H9 (cell line): ENCODE measurements around the gene MYRF. TPM values are rescaled to one million over a fixed set of nuclear protein-coding genes. Genes with fewer than 3 reads are reported as not detected.
A peak's percentile ranks its signal among the peaks of the same experiment; 100 is the strongest.

Experiments used
- DNase-seq: peaks from one replicate; pipeline ENCODE4 v3.0.0-alpha.2; 2017
- H2AFZ ChIP-seq: one replicate; pipeline ENCODE4 v1.6.1; 2013; ENCODE audit warnings: mild to moderate bottlenecking, low read length, control low read depth, moderate library complexity
- H2AK5ac ChIP-seq: 2 replicates; pipeline ENCODE4 v1.6.1; 2013; ENCODE audit warnings: low read length, control low read depth, mixed read lengths; ENCODE audit not compliant: insufficient read length
- H2BK120ac ChIP-seq: one replicate; pipeline ENCODE4 v1.6.1; 2013; ENCODE audit warnings: low read depth, mild to moderate bottlenecking, low read length, control low read depth, inconsistent platforms; ENCODE audit not compliant: poor library complexity, severe bottlenecking
- H2BK12ac ChIP-seq: 2 replicates; pipeline ENCODE4 v1.6.1; 2013; ENCODE audit warnings: low read length, control low read depth, mixed read lengths, low read depth; ENCODE audit not compliant: insufficient read length
- H2BK15ac ChIP-seq: 2 replicates; pipeline ENCODE4 v1.6.1; 2013; ENCODE audit warnings: low read depth, low read length, control low read depth
- H2BK20ac ChIP-seq: one replicate; pipeline ENCODE4 v1.6.1; 2013; ENCODE audit warnings: low read depth, mild to moderate bottlenecking, low read length, control low read depth, inconsistent platforms; ENCODE audit not compliant: poor library complexity, severe bottlenecking
- H2BK5ac ChIP-seq: 2 replicates; pipeline ENCODE4 v1.6.1; 2013; ENCODE audit warnings: low read length, control low read depth, mixed read lengths; ENCODE audit not compliant: insufficient read length
- H3K14ac ChIP-seq: 2 replicates; pipeline ENCODE4 v1.6.1; 2013; ENCODE audit warnings: low read length, control low read depth; ENCODE audit not compliant: insufficient read depth
- H3K18ac ChIP-seq: 2 replicates; pipeline ENCODE4 v1.6.1; 2013; ENCODE audit warnings: low read depth, mild to moderate bottlenecking, mixed read lengths, low read length, control low read depth; ENCODE audit not compliant: insufficient read length
- H3K23ac ChIP-seq: 2 replicates; pipeline ENCODE4 v1.6.1; 2013; ENCODE audit warnings: low read length, control low read depth, mixed read lengths, low read depth; ENCODE audit not compliant: insufficient read length
- H3K23me2 ChIP-seq: 2 replicates; pipeline ENCODE4 v1.6.1; 2013; ENCODE audit warnings: low read depth, mild to moderate bottlenecking, mixed read lengths, low read length, control low read depth; ENCODE audit not compliant: insufficient read length, poor library complexity, severe bottlenecking
- H3K27ac ChIP-seq: 2 replicates; pipeline ENCODE4 v1.5.1; 2013; ENCODE audit warnings: low read length, control low read depth, mixed read lengths, low read depth; ENCODE audit not compliant: insufficient read length
- H3K27me3 ChIP-seq: 2 replicates; pipeline ENCODE4 v1.6.1; 2013; ENCODE audit warnings: low read length, control low read depth, inconsistent platforms; ENCODE audit not compliant: insufficient read depth
- H3K4ac ChIP-seq: 2 replicates; pipeline ENCODE4 v1.6.1; 2013; ENCODE audit warnings: low read depth, mild to moderate bottlenecking, control low read depth, inconsistent platforms, low read length, moderate library complexity
- H3K4me1 ChIP-seq: 2 replicates; pipeline ENCODE4 v1.6.1; 2013; ENCODE audit warnings: low read length, control low read depth, inconsistent platforms; ENCODE audit not compliant: insufficient read depth
- H3K4me2 ChIP-seq: 2 replicates; pipeline ENCODE4 v1.6.1; 2013; ENCODE audit warnings: low read length, control low read depth, mixed read lengths; ENCODE audit not compliant: insufficient read length, insufficient read depth
- H3K56ac ChIP-seq: 2 replicates; pipeline ENCODE4 v1.6.1; 2013; ENCODE audit warnings: low read depth, mild to moderate bottlenecking, mixed read lengths, low read length, control low read depth; ENCODE audit not compliant: insufficient read length
- H3K79me1 ChIP-seq: 2 replicates; pipeline ENCODE4 v1.6.1; 2013; ENCODE audit warnings: low read depth, mild to moderate bottlenecking, moderate library complexity, low read length, control low read depth, inconsistent platforms; ENCODE audit not compliant: insufficient read depth, poor library complexity, severe bottlenecking
- H3K79me2 ChIP-seq: 2 replicates; pipeline ENCODE4 v1.6.1; 2013; ENCODE audit warnings: low read length, control low read depth, inconsistent platforms; ENCODE audit not compliant: insufficient read depth
- H3K9ac ChIP-seq: 2 replicates; pipeline ENCODE4 v1.6.1; 2013; ENCODE audit warnings: low read length, control low read depth, mixed read lengths; ENCODE audit not compliant: insufficient read length; ENCODE audit errors: extremely low read depth
- H3K9me3 ChIP-seq: one replicate; pipeline ENCODE4 v1.6.1; 2013; ENCODE audit warnings: low read depth, low read length, inconsistent platforms; ENCODE audit not compliant: control insufficient read depth
- H3T11ph ChIP-seq: one replicate; pipeline ENCODE4 v1.6.1; 2013; ENCODE audit warnings: mild to moderate bottlenecking, low read length, control low read depth, inconsistent platforms
- H4K20me1 ChIP-seq: one replicate; pipeline ENCODE4 v1.6.1; 2013; ENCODE audit not compliant: control insufficient read depth, insufficient read length, insufficient read depth
- H4K5ac ChIP-seq: 2 replicates; pipeline ENCODE4 v1.6.1; 2013; ENCODE audit warnings: low read depth, mild to moderate bottlenecking, mixed read lengths, low read length, control low read depth; ENCODE audit not compliant: insufficient read length
- H4K8ac ChIP-seq: replicated peaks from 2 replicates; pipeline ENCODE4 v1.6.1; 2013; ENCODE audit warnings: low read length, control low read depth, mixed read lengths, low read depth; ENCODE audit not compliant: insufficient read length
- H4K91ac ChIP-seq: 2 replicates; pipeline ENCODE4 v1.6.1; 2013; ENCODE audit warnings: low read depth, mild to moderate bottlenecking, moderate library complexity, mixed read lengths, low read length, control low read depth; ENCODE audit not compliant: insufficient read length
- H3K27ac Mint-ChIP-seq, 3 experiments: 2 replicates in 2 of 3; 3 replicates in 1 of 3; pipeline ENCODE4 v1.8.0; 2020 to 2021; ENCODE audit warnings: mixed read lengths in 3 of 3, mild to moderate bottlenecking in 1 of 3, moderate library complexity in 1 of 3
- H3K27me3 Mint-ChIP-seq: 2 replicates; pipeline ENCODE4 v1.8.0; 2021; ENCODE audit warnings: low read depth, mild to moderate bottlenecking, moderate library complexity, mixed read lengths
- H3K36me3 Mint-ChIP-seq, 3 experiments: 2 replicates in 2 of 3; 3 replicates in 1 of 3; pipeline ENCODE4 v1.8.0; 2020 to 2021; ENCODE audit warnings: low read depth in 3 of 3, mixed read lengths in 3 of 3; ENCODE audit not compliant: insufficient read depth in 1 of 3
- H3K4me1 Mint-ChIP-seq, 2 experiments: 2 replicates each; pipeline ENCODE4 v1.8.0; 2020; ENCODE audit warnings: mixed read lengths in 2 of 2
- H3K4me3 Mint-ChIP-seq, 2 experiments: 2 replicates in 1 of 2; 3 replicates in 1 of 2; pipeline ENCODE4 v1.8.0; 2020 to 2021; ENCODE audit warnings: mild to moderate bottlenecking in 2 of 2, mixed read lengths in 2 of 2, moderate library complexity in 1 of 2
- H3K9me3 Mint-ChIP-seq, 2 experiments: 2 replicates in 1 of 2; 3 replicates in 1 of 2; pipeline ENCODE4 v1.8.0; 2020; ENCODE audit warnings: mild to moderate bottlenecking in 2 of 2, mixed read lengths in 2 of 2, moderate library complexity in 1 of 2
- CTCF ChIP-seq: fragments of 200-600 bp; sonication (generic); conservative IDR thresholded peaks from 3 replicates; pipeline ENCODE4 v1.8.0; 2021; ENCODE audit warnings: antibody characterized with exemption, mild to moderate bottlenecking
- WGBS: extraction: QIAGEN DNeasy Blood & Tissue Kit; methylation state at CpG from one replicate; pipeline ENCODE4 v1.1.7; 2013; ENCODE audit warnings: missing lambda C conversion rate, low lambda C conversion rate, mixed read lengths; ENCODE audit not compliant: insufficient read length; ENCODE audit errors: extremely low coverage; 5-methylcytosine and 5-hydroxymethylcytosine counted together
- total RNA-seq: library from RNA; stranded (reverse); gene quantifications from 2 replicates; pipeline ENCODE4 v1.2.1, GENCODE V29; 2021

The MYRF gene
- total RNA-seq, 1 experiment from 2014 or later = 13.9 TPM

DNA sequence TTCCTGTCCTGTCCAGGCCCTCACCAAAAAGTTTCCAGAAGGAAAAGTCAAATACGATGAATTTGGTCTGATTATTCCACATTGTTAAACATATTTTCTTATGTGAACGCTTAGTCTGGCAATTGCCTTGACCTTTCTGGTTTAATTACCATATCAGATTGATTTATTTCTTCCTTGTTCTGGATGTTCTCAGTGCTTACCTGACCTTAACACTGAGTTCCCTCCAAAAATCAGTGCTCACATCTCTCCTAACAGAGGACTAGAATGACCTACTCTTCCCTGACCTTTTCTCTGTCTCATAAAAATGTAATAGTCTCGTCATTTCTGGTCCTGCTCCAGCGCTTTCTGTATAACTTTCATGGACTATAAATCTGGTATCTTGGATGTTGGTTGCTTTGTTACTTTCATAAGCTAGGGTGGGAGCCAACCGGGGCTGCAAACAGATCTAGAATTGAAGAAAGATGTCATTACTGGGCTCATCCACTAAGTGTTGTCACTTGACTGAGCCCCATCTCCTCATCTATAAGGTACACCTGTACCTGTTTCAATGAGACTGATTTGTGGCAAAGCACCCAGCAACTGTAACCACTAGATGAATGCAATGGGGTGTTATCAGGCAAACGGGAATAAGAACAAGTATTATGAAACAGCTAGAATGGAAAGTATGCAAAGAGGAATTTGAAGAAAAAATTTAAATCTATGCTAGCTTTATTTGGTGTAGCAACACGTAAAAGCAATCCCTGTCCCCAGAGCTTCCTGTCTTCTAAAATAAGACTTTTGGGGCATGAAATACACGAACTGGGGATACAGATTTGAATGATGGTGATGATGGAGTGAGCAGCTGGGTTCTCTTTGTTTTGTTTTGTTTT is 78.0 kb downstream of the MYRF start:
- Mint-ChIP-seq H3K27ac (peak overlapping the region; percentile 26 to 80 (median 59); a peak in 4 of 7 replicates), H3K4me1 (peaks cover 67 to 68% of the 10 kb centered on the region in 2 experiments), H3K4me3 (peak overlapping the region; percentile 91 to 93), H3K9me3 (no peaks in the 10 kb centered on the region), H3K27me3 (no peaks in the 10 kb centered on the region), H3K36me3 (peaks cover 19 to 33% (median 27%) of the 10 kb centered on the region in 3 experiments; a peak in 6 of 7 replicates)
- no peaks in the 10 kb centered on the region for H3K27me3 ChIP-seq
- no peak overlapping the region for H2BK12ac ChIP-seq
- H4K91ac ChIP-seq = no peak overlapping the region
- no peak overlapping the region for H4K5ac ChIP-seq
- no peak for TF ChIP-seq CTCF
- no peak overlapping the region for H2AFZ ChIP-seq
- H2BK5ac ChIP-seq = no peak overlapping the region
- H3K79me1 ChIP-seq = peaks cover 2% of the 10 kb centered on the region
- H3K23ac ChIP-seq = no peak overlapping the region
- H3K4ac ChIP-seq = no peak overlapping the region
- peaks cover 11% of the 10 kb centered on the region; the same call in 1 of the 2 replicates for H3K4me1 ChIP-seq
- no CpG with 5 or more reads among the region's 8 CpGs for WGBS
- DNase-seq = no peak
- peak overlapping the region; percentile 54 for H3K9ac ChIP-seq
- no peak overlapping the region for H3K56ac ChIP-seq
- no peak overlapping the region for H3T11ph ChIP-seq
- H3K4me2 ChIP-seq = peak overlapping the region; percentile 96
- no peak overlapping the region for H2AK5ac ChIP-seq
- no peak overlapping the region for H2BK120ac ChIP-seq
- no peak overlapping the region for H3K14ac ChIP-seq
- no peak overlapping the region for H4K8ac ChIP-seq
- no peak overlapping the region for H3K27ac ChIP-seq
- peaks cover 16% of the 10 kb centered on the region for H3K23me2 ChIP-seq
- peaks cover 38% of the 10 kb centered on the region; the same call in 1 of the 2 replicates for H3K79me2 ChIP-seq
- no peak overlapping the region for H2BK15ac ChIP-seq
- no peak overlapping the region for H2BK20ac ChIP-seq
- H3K9me3 ChIP-seq = no peaks in the 10 kb centered on the region
- H4K20me1 ChIP-seq = no peaks in the 10 kb centered on the region
- no peak overlapping the region for H3K18ac ChIP-seq
